H1 (cell line): ENCODE measurements around the gene FHIP2A. TPM values are rescaled to one million over a fixed set of nuclear protein-coding genes. Genes with fewer than 3 reads are reported as not detected.

ENCODE experiments used
- polyA plus RNA-seq, 7 experiments: library from polyadenylated mRNA; depleted of rRNA in 3 of 7; stranded (reverse) in 5 of 7; unstranded in 2 of 7; fragments of >200 nt in 5 of 7; fragments of 200-250 nt in 2 of 7; gene quantifications; 1 replicate in 5 of 7; 2 replicates in 1 of 7; 4 replicates in 1 of 7; pipeline versions ENCODE4 v1.2.1 to v1.2.3, GENCODE V29; 2011 to 2013; ENCODE audit warnings: missing spikeins in 2 of 7, mixed read lengths in 2 of 7
- total RNA-seq: library from RNA; stranded (reverse); fragmentation: NEBNext Ultra II Directional; extraction: Animal tissue kit (Norgen Biotek cat#: 25700); gene quantifications from 2 replicates; pipeline ENCODE4 v1.2.1, GENCODE V29; 2021

The FHIP2A gene
- total and polyA plus RNA-seq, 2 of the 8 experiments (the other 6 are each of a cell fraction or from before 2014, with no cell fraction given), result 4.5 to 15.0 TPM

Other genes with a start within 250 kb of the FHIP2A start
- gene ABLIM1, start 163.5 kb upstream of the FHIP2A start, total RNA-seq, result 51.2 and 52.1 TPM in 2 replicates
- 51.7 and 62.6 TPM in 2 replicates for gene ABLIM1, start 163.5 kb upstream of the FHIP2A start, polyA plus RNA-seq (2011; rRNA removed)
- gene TRUB1, start 116.4 kb downstream of the FHIP2A start, total RNA-seq, result 21.2 and 22.2 TPM in 2 replicates
- 4.0 and 6.3 TPM in 2 replicates for gene TRUB1, start 116.4 kb downstream of the FHIP2A start, polyA plus RNA-seq (2011; rRNA removed)